IMR-90 (cell line): ENCODE measurements around the gene ZNF570. TPM values are rescaled to one million over a fixed set of nuclear protein-coding genes. Genes with fewer than 3 reads are reported as not detected.

Experiments
- polyA plus RNA-seq, 3 experiments: library from polyadenylated mRNA; depleted of rRNA; stranded (reverse); fragments of >200 nt; gene quantifications; 2 replicates each; pipeline ENCODE4 v1.2.3, GENCODE V29; 2012; ENCODE audit warnings: low replicate concordance in 1 of 3
- total RNA-seq: library from RNA; depleted of rRNA; stranded (reverse); fragments of >200 nt; gene quantifications from 2 replicates; pipeline ENCODE4 v1.2.3, GENCODE V29; 2012; rRNA removed

ZNF570 gene
- total and polyA plus RNA-seq, 2 of the 4 experiments (the other 2 are of a cell fraction), result 1.5 to 9.3 TPM

Other genes starting within 250 kb of the ZNF570 start
- 3.6 and 5.0 TPM in 2 replicates for gene ZNF527, start 98.3 kb upstream of the ZNF570 start, total RNA-seq
- 1.5 and 1.9 TPM in 2 replicates for gene ZNF527, start 98.3 kb upstream of the ZNF570 start, polyA plus RNA-seq (2012; rRNA removed)
- gene ZNF569, start 1.9 kb upstream of the ZNF570 start, total RNA-seq, result 5.9 and 6.7 TPM in 2 replicates
- gene ZNF569, start 1.9 kb upstream of the ZNF570 start, polyA plus RNA-seq (2012; rRNA removed), result 1.3 and 1.8 TPM in 2 replicates
- gene ZNF793, start 37.6 kb downstream of the ZNF570 start, total RNA-seq, result 0.56 and 0.72 TPM in 2 replicates
- 0.39 and 0.50 TPM in 2 replicates for gene ZNF793, start 37.6 kb downstream of the ZNF570 start, polyA plus RNA-seq (2012; rRNA removed)
- gene ZNF571, start 125.4 kb downstream of the ZNF570 start, total RNA-seq, result 2.2 and 2.5 TPM in 2 replicates
- gene ZNF571, start 125.4 kb downstream of the ZNF570 start, polyA plus RNA-seq (2012; rRNA removed), result 0.60 and 0.82 TPM in 2 replicates
- 0.28 and 0.54 TPM in 2 replicates for gene ZNF540, start 125.5 kb downstream of the ZNF570 start, total RNA-seq
- 0.03 and 0.34 TPM in 2 replicates for gene ZNF540, start 125.5 kb downstream of the ZNF570 start, polyA plus RNA-seq (2012; rRNA removed)
- gene ZFP30, start 186.1 kb downstream of the ZNF570 start, total RNA-seq, result 10.2 and 13.9 TPM in 2 replicates
- gene ZFP30, start 186.1 kb downstream of the ZNF570 start, polyA plus RNA-seq (2012; rRNA removed), result 1.7 and 2.0 TPM in 2 replicates